ENCODE measurements around the gene SLIT3.

Gene SLIT3

GRCh38 chr5:168693297-168693696, 607.6 kb downstream of the SLIT3 start:
- Histone ChIP-seq H3K4me3 (replicated peaks; ENCODE audit: insufficient read depth, low read length) (no peak overlapping the region), H3K27ac (replicated peaks) (no peak overlapping the region), H3K27me3 (ENCODE audit: insufficient read depth, poor library complexity, severe bottlenecking) (no peaks in the 10 kb centered on the region)
- TF ChIP-seq GABPA (IDR thresholded peaks at IDR 0.05; ENCODE audit: low read depth) = no peak
- TF ChIP-seq CTCF (IDR thresholded peaks at IDR 0.05; ENCODE audit: insufficient read depth, low read length) = no peak
- no peak for TF ChIP-seq REST (IDR thresholded peaks at IDR 0.05; ENCODE audit: insufficient replicate concordance, low read depth)
- TF ChIP-seq SPI1 (IDR thresholded peaks at IDR 0.05; ENCODE audit: borderline replicate concordance, low read depth) = no peak
- no peak for TF ChIP-seq POLR2AphosphoS5 (IDR thresholded peaks at IDR 0.05; ENCODE audit: low read depth)
- DNase-seq (ENCODE audit: low read depth in 1 of 2, low spot score in 1 of 2) = no peak

GRCh38 chr5:168691891-168692290, 609.0 kb downstream of the SLIT3 start:
- Histone ChIP-seq H3K27me3 (ENCODE audit: insufficient read depth, poor library complexity, severe bottlenecking) (no peaks in the 10 kb centered on the region), H3K27ac (replicated peaks) (no peak overlapping the region), H3K4me3 (replicated peaks; ENCODE audit: insufficient read depth, low read length) (no peak overlapping the region)
- DNase-seq (ENCODE audit: low read depth in 1 of 2, low spot score in 1 of 2) = no peak
- TF ChIP-seq REST (IDR thresholded peaks at IDR 0.05; ENCODE audit: insufficient replicate concordance, low read depth) = no peak
- TF ChIP-seq SPI1 (IDR thresholded peaks at IDR 0.05; ENCODE audit: borderline replicate concordance, low read depth) = no peak
- no peak for TF ChIP-seq GABPA (IDR thresholded peaks at IDR 0.05; ENCODE audit: low read depth)
- TF ChIP-seq CTCF (IDR thresholded peaks at IDR 0.05; ENCODE audit: insufficient read depth, low read length) = no peak
- TF ChIP-seq POLR2AphosphoS5 (IDR thresholded peaks at IDR 0.05; ENCODE audit: low read depth) = no peak

- Histone ChIP-seq H3K4me3 (replicated peaks; ENCODE audit: insufficient read depth, low read length) (no peak overlapping the region), H3K27me3 (ENCODE audit: insufficient read depth, poor library complexity, severe bottlenecking) (no peaks in the 10 kb centered on the region), H3K27ac (replicated peaks) (no peak overlapping the region)
- DNase-seq (ENCODE audit: low read depth in 1 of 2, low spot score in 1 of 2) = no peak
- TF ChIP-seq CTCF (IDR thresholded peaks at IDR 0.05; ENCODE audit: insufficient read depth, low read length) (no peak), REST (IDR thresholded peaks at IDR 0.05; ENCODE audit: insufficient replicate concordance, low read depth) (no peak), POLR2AphosphoS5 (IDR thresholded peaks at IDR 0.05; ENCODE audit: low read depth) (no peak), SPI1 (IDR thresholded peaks at IDR 0.05; ENCODE audit: borderline replicate concordance, low read depth) (no peak), GABPA (IDR thresholded peaks at IDR 0.05; ENCODE audit: low read depth) (no peak)
Observed at GRCh38 chr5:168689260-168689659, 611.7 kb downstream of the SLIT3 start.
